H1 (cell line): ENCODE results near the gene SLC5A10.
A peak's percentile ranks its signal among the peaks of the same experiment; 100 is the strongest.

Experiments
- BCL11A ChIP-seq, 2 experiments: IDR thresholded peaks; one replicate each; pipeline ENCODE4 v1.6.1; 2011; ENCODE audit warnings: low read depth in 2 of 2, low read length in 2 of 2, mild to moderate bottlenecking in 2 of 2
- EP300 ChIP-seq, 2 experiments: IDR thresholded peaks; 1 replicate in 1 of 2; 2 replicates in 1 of 2; pipeline ENCODE4 v1.6.1; 2011 to 2012; ENCODE audit warnings: low read depth in 2 of 2, low read length in 2 of 2, mild to moderate bottlenecking in 2 of 2, borderline replicate concordance in 1 of 2, inconsistent platforms in 1 of 2, moderate library complexity in 1 of 2
- EZH2 ChIP-seq: fragments of 200-600 bp; sonication (generic); IDR thresholded peaks from 2 replicates; pipeline ENCODE4 v1.7.1; 2012; ENCODE audit warnings: low read depth, mild to moderate bottlenecking, moderate library complexity, low read length, inconsistent platforms; ENCODE audit not compliant: severe bottlenecking
- HDAC2 ChIP-seq, 2 experiments: fragments of 300-600 bp in 1 of 2; sonication (generic) in 1 of 2; IDR thresholded peaks; 2 replicates each; pipeline ENCODE4 v1.6.1; 2011 to 2012; ENCODE audit warnings: low read depth in 2 of 2, low read length in 2 of 2, mild to moderate bottlenecking in 2 of 2, moderate library complexity in 2 of 2, borderline replicate concordance in 1 of 2, inconsistent platforms in 1 of 2
- NRF1 ChIP-seq: IDR thresholded peaks from 2 replicates; pipeline ENCODE4 v1.6.1; 2011; ENCODE audit warnings: mild to moderate bottlenecking, low read depth, low read length, improper control_type of control experiment
- POLR2A ChIP-seq, 2 experiments: IDR thresholded peaks; 1 replicate in 1 of 2; 2 replicates in 1 of 2; pipeline ENCODE4 v1.6.1; 2011; ENCODE audit warnings: low read depth in 2 of 2, low read length in 2 of 2, mild to moderate bottlenecking in 2 of 2; ENCODE audit errors: control extremely low read depth in 1 of 2
- POLR2AphosphoS5 ChIP-seq: IDR thresholded peaks from 2 replicates; pipeline ENCODE4 v1.6.1; 2011; ENCODE audit warnings: low read depth, low read length
- SRF ChIP-seq: IDR thresholded peaks from 2 replicates; pipeline ENCODE4 v1.6.1; 2011; ENCODE audit warnings: mild to moderate bottlenecking, low read depth, low read length, moderate library complexity
- TAF7 ChIP-seq: optimal IDR thresholded peaks from 2 replicates; pipeline ENCODE3; 2011; ENCODE audit warnings: low read depth, mild to moderate bottlenecking, inconsistent platforms, low read length, moderate library complexity, borderline replicate concordance
- YY1 ChIP-seq: IDR thresholded peaks from 2 replicates; pipeline ENCODE4 v1.6.1; 2011; ENCODE audit warnings: low read depth, mild to moderate bottlenecking, low read length
- TF ChIP-seq, protein P1 (sequence below), 3 experiments: IDR thresholded peaks; 1 replicate in 2 of 3; 2 replicates in 1 of 3; pipeline versions ENCODE4 v1.5.1 to v1.6.1; 2011; ENCODE audit warnings: low read length in 3 of 3, mild to moderate bottlenecking in 3 of 3, inconsistent platforms in 2 of 3, low read depth in 1 of 3, moderate library complexity in 1 of 3; ENCODE audit not compliant: insufficient read depth in 1 of 3; ENCODE audit errors: control extremely low read depth in 1 of 3
- TF ChIP-seq, protein P2 (sequence below): IDR thresholded peaks from 2 replicates; pipeline ENCODE4 v1.6.1; 2012; ENCODE audit warnings: inconsistent platforms
- TF ChIP-seq, protein P3 (sequence below): IDR thresholded peaks from 2 replicates; pipeline ENCODE4 v1.6.1; 2011; ENCODE audit warnings: low read length, improper control_type of control experiment

GRCh38 chr17:18970582-18971480, 18.9 kb downstream of the SLC5A10 start:
- TF ChIP-seq POLR2AphosphoS5: no peak; the same call in 1 of the 2 replicates
- no peak for TF ChIP-seq HDAC2 (IDR thresholded peaks at IDR 0.05; ENCODE audit: borderline replicate concordance in 1 of 2, low read depth in 2 of 2, low read length in 2 of 2)
- TF ChIP-seq BCL11A (IDR thresholded peaks at IDR 0.05; ENCODE audit: low read depth in 2 of 2, low read length in 2 of 2): no peak
- TF ChIP-seq, protein P1, sequence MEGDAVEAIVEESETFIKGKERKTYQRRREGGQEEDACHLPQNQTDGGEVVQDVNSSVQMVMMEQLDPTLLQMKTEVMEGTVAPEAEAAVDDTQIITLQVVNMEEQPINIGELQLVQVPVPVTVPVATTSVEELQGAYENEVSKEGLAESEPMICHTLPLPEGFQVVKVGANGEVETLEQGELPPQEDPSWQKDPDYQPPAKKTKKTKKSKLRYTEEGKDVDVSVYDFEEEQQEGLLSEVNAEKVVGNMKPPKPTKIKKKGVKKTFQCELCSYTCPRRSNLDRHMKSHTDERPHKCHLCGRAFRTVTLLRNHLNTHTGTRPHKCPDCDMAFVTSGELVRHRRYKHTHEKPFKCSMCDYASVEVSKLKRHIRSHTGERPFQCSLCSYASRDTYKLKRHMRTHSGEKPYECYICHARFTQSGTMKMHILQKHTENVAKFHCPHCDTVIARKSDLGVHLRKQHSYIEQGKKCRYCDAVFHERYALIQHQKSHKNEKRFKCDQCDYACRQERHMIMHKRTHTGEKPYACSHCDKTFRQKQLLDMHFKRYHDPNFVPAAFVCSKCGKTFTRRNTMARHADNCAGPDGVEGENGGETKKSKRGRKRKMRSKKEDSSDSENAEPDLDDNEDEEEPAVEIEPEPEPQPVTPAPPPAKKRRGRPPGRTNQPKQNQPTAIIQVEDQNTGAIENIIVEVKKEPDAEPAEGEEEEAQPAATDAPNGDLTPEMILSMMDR (IDR thresholded peaks at IDR 0.05; ENCODE audit: control extremely low read depth in 1 of 3, insufficient read depth in 1 of 3, low read depth in 1 of 3, low read length in 3 of 3): 0 out of 4 replicates have a peak, but pooled peaks of 1 of the 3 experiments have one; percentile 5
- TF ChIP-seq, protein P2, sequence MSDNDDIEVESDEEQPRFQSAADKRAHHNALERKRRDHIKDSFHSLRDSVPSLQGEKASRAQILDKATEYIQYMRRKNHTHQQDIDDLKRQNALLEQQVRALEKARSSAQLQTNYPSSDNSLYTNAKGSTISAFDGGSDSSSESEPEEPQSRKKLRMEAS: no peak
- no peak for TF ChIP-seq EP300 (IDR thresholded peaks at IDR 0.05; ENCODE audit: borderline replicate concordance in 1 of 2, low read depth in 2 of 2, low read length in 2 of 2)
- no peak for TF ChIP-seq TAF7
- TF ChIP-seq, protein P3, sequence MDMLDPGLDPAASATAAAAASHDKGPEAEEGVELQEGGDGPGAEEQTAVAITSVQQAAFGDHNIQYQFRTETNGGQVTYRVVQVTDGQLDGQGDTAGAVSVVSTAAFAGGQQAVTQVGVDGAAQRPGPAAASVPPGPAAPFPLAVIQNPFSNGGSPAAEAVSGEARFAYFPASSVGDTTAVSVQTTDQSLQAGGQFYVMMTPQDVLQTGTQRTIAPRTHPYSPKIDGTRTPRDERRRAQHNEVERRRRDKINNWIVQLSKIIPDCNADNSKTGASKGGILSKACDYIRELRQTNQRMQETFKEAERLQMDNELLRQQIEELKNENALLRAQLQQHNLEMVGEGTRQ: no peak
- TF ChIP-seq EZH2: no peak
- TF ChIP-seq POLR2A (IDR thresholded peaks at IDR 0.05; ENCODE audit: control extremely low read depth in 1 of 2, low read depth in 2 of 2, low read length in 2 of 2): no peak
- no peak for TF ChIP-seq NRF1
- TF ChIP-seq YY1: no peak
- TF ChIP-seq SRF: no peak
